ENCODE results near the gene SND1.

DNA sequence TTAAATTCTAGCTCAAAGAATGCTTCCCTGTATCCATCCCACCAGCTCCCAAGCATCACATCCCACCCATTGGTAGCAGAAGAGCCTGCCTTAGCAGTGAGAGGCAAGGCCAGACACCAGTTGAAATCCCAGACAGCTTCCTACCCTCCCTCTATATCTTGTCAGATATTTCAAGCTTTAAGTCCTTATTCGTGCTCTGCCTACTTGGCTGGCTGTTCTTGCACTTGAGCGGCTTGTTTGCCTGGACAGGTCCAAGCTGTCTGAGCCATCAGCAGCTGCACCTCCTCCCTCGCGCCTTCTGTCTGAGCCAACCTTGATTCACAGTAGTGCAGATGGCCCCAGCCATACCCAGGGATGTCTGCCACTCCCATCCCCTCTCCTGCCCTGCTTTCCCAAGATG, 362.8 kb downstream of the SND1 start:
- TF ChIP-seq, protein P1, sequence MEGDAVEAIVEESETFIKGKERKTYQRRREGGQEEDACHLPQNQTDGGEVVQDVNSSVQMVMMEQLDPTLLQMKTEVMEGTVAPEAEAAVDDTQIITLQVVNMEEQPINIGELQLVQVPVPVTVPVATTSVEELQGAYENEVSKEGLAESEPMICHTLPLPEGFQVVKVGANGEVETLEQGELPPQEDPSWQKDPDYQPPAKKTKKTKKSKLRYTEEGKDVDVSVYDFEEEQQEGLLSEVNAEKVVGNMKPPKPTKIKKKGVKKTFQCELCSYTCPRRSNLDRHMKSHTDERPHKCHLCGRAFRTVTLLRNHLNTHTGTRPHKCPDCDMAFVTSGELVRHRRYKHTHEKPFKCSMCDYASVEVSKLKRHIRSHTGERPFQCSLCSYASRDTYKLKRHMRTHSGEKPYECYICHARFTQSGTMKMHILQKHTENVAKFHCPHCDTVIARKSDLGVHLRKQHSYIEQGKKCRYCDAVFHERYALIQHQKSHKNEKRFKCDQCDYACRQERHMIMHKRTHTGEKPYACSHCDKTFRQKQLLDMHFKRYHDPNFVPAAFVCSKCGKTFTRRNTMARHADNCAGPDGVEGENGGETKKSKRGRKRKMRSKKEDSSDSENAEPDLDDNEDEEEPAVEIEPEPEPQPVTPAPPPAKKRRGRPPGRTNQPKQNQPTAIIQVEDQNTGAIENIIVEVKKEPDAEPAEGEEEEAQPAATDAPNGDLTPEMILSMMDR (IDR thresholded peaks at IDR 0.05), result no peak
- no peak for TF ChIP-seq EZH2 (IDR thresholded peaks at IDR 0.05; ENCODE audit: borderline replicate concordance, insufficient read depth, low read depth, low read length, poor library complexity, severe bottlenecking)

All from B cell (primary cell).